Transverse colon (tissue), 4 donors: Measurements from ENCODE around the gene ARHGEF2. TPM values are rescaled to one million over a fixed set of nuclear protein-coding genes. Genes with fewer than 3 reads are reported as not detected.
A peak's percentile ranks its signal among the peaks of the same experiment; 100 is the strongest.

Experiments
- DNase-seq: peaks from one replicate; pipeline ENCODE4 v3.0.0-alpha.2; 2019
- H3K27ac ChIP-seq, 4 donors: fragments of 200-600 bp; sonication (generic); 2 replicates each; pipeline ENCODE4 v1.5.1; 2016 to 2018; ENCODE audit warnings: inconsistent platforms in 4 of 4
- H3K27me3 ChIP-seq: fragments of 200-600 bp; sonication (generic); 2 replicates; pipeline ENCODE4 v1.5.1; 2017; ENCODE audit warnings: inconsistent platforms
- H3K36me3 ChIP-seq, 4 donors: fragments of 200-600 bp; sonication (generic); 2 replicates each; pipeline ENCODE4 v1.5.1; 2017 to 2019; ENCODE audit warnings: inconsistent platforms in 4 of 4
- H3K4me1 ChIP-seq, 4 donors: fragments of 200-600 bp; sonication (generic); 2 replicates each; pipeline ENCODE4 v1.5.1; 2017 to 2020; ENCODE audit warnings: inconsistent platforms in 4 of 4
- H3K4me3 ChIP-seq, 4 donors: fragments of 200-600 bp; sonication (generic); 1 replicate in 1 of 4; 2 replicates in 3 of 4; pipeline versions ENCODE4 v1.5.1 to v1.6.1; 2017 to 2019; ENCODE audit warnings: inconsistent platforms in 4 of 4
- H3K9me3 ChIP-seq, 2 donors: fragments of 200-600 bp; sonication (generic); 2 replicates each; pipeline ENCODE4 v1.5.1; 2017 to 2019; ENCODE audit warnings: inconsistent platforms in 2 of 2
- CTCF ChIP-seq, 5 experiments: fragments of 200-600 bp in 3 of 5; fragments of 450-650 bp in 2 of 5; sonication (generic) in 3 of 5; IDR thresholded peaks; 1 replicate in 2 of 5; 2 replicates in 3 of 5; pipeline ENCODE4 v1.5.1; 2016 to 2017; ENCODE audit warnings: antibody characterized with exemption in 5 of 5, inconsistent platforms in 3 of 5, mild to moderate bottlenecking in 2 of 5, moderate library complexity in 1 of 5
- EP300 ChIP-seq: sonication (generic); formaldehyde crosslinking; IDR thresholded peaks from one replicate; pipeline ENCODE4 v1.6.1; 2017; ENCODE audit warnings: antibody characterized with exemption, low read depth
- POLR2A ChIP-seq: fragments of 450-650 bp; IDR thresholded peaks from one replicate; pipeline ENCODE4 v1.6.1; 2016; ENCODE audit warnings: antibody characterized with exemption, mild to moderate bottlenecking, moderate library complexity
- POLR2AphosphoS5 ChIP-seq, 3 donors: sonication (generic); formaldehyde crosslinking; IDR thresholded peaks; one replicate each; pipeline ENCODE4 v1.6.1; 2016; ENCODE audit warnings: antibody characterized with exemption in 3 of 3
- WGBS, 2 donors: methylation state at CpG; one replicate each; pipeline ENCODE4 v1.1.5; 2018; ENCODE audit warnings: low coverage in 1 of 2; 5-methylcytosine and 5-hydroxymethylcytosine counted together
- in situ Hi-C, 4 donors: fragments of 200-750 bp; cut with MboI; loops; one replicate each; pipeline versions ENCODE4 v1.15.0 to v1.15.1; 2017; ENCODE audit warnings: low sequenced_read_pairs in 3 of 4, low pct_ligation_motif_present in 1 of 4, low pct_unique_long_range_greater_than_20kb in 1 of 4
- intact Hi-C: fragments of 100-400 bp; cut with DNase I; formaldehyde crosslinking; loops from one replicate; pipeline ENCODE4 v1.15.1; 2023; ENCODE audit warnings: low total_unique reads
- total RNA-seq, 4 donors: library from RNA; depleted of rRNA; stranded (reverse); fragments of >200 nt; gene quantifications; one replicate each; pipeline ENCODE4 v1.1.0, GENCODE V29; 2016

Gene ARHGEF2
- total RNA-seq, 4 donors from 2014 or later: 107 to 244 (median 169) TPM

DNA sequence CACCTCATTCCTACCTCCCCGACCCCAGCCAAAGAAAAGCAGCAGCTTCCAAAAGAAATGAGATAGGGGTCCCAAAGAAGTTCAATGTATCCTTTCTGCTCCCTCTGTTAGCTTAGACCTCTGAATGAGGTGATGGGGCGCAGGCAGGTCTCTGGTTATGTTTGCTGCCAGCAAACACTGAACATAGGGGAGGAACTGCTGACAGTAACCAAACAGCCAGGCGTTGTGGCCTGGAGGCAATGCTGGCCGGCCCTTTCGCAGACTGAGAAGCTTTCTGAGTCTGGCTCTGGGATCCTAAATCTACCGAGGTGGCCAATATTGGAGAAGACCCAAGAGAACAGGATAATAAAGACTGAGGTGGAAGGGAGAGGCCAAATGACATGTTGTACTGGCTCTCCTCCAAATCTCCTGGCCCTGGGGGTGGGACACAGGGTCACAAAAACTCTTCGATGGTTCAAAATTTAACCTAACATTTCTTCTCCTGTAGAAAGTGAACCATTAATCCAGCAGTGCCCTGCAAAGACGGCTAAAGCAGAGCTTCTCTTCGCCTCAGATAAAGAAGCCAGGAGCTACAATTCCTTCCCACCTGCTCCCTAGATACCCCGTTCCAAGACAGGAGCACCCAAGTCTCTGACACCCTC lies 22.8 kb upstream of the ARHGEF2 start:
- Histone ChIP-seq H3K27ac (peak overlapping the region; percentile 79 to 89 (median 87)), H3K27me3 (no peaks in the 10 kb centered on the region), H3K4me3 (peak overlapping the region in 2 of 4 donors; percentile 33 to 46), H3K4me1 (peaks cover 0 to 40% (median 21%) of the 10 kb centered on the region in 4 donors), H3K9me3 (no peaks in the 10 kb centered on the region), H3K36me3 (no peaks in the 10 kb centered on the region)
- WGBS, 2 donors: 52 to 53% methylated on average over 3 to 10 of the region's 10 CpGs
- TF ChIP-seq POLR2A: peak; percentile 14
- no peak for TF ChIP-seq POLR2AphosphoS5 (IDR thresholded peaks at IDR 0.05)
- peak; percentile 19 for DNase-seq
- in situ Hi-C loops (no loop called here), intact Hi-C loops (no loop called here)

GRCh38 chr1:155999964-156000363 lies 21.6 kb upstream of the ARHGEF2 start:
- intact Hi-C loops: no loop called here
- no peak overlapping the region for H3K27ac ChIP-seq
- in situ Hi-C loops: no loop called here
- no peak overlapping the region for H3K4me3 ChIP-seq
- no peaks in the 10 kb centered on the region for H3K27me3 ChIP-seq
- TF ChIP-seq CTCF (IDR thresholded peaks at IDR 0.05): no peak
- no peak for TF ChIP-seq EP300
- TF ChIP-seq POLR2A: no peak
- TF ChIP-seq POLR2AphosphoS5 (IDR thresholded peaks at IDR 0.05): no peak
- 49 to 86% methylated on average over 1 of the region's 1 CpG for WGBS, 2 donors
- H3K4me1 ChIP-seq: peaks cover 0 to 31% (median 17%) of the 10 kb centered on the region in 4 donors
- DNase-seq: no peak
- no peaks in the 10 kb centered on the region for H3K36me3 ChIP-seq
- H3K9me3 ChIP-seq: no peaks in the 10 kb centered on the region

DNA sequence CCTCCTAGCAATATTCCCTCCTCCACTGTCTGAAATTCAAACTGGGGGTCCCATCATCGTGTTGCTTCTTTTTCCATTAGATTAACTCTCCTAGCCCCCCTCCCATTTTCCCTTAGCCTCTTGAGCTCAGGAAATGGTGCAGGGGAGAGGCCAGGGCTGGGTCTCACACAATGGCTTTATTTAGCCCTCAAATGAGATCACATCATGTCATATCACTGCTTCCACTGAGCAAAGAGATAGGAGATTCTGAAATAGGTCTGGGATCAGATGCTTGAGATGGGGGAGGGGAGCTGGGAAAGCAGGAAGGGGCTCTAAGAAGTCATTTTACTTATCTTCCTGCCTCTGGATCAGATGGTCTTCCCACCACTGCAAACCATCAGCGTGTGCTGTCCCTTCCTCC lies 17.8 kb upstream of the ARHGEF2 start:
- Histone ChIP-seq H3K27ac (no peak overlapping the region), H3K36me3 (no peaks in the 10 kb centered on the region), H3K4me3 (no peak overlapping the region), H3K4me1 (peaks cover 0 to 8% (median 5%) of the 10 kb centered on the region in 4 donors), H3K27me3 (no peaks in the 10 kb centered on the region), H3K9me3 (no peaks in the 10 kb centered on the region)
- no peak for DNase-seq
- intact Hi-C loops (no loop called here), in situ Hi-C loops (no loop called here)
- TF ChIP-seq EP300 (no peak), POLR2AphosphoS5 (IDR thresholded peaks at IDR 0.05) (no peak), CTCF (IDR thresholded peaks at IDR 0.05) (no peak), POLR2A (no peak)
- WGBS, 2 donors: 49% methylated on average over 2 of the region's 2 CpGs; no CpG with 5 or more reads in 1 of the 2 donors

DNA sequence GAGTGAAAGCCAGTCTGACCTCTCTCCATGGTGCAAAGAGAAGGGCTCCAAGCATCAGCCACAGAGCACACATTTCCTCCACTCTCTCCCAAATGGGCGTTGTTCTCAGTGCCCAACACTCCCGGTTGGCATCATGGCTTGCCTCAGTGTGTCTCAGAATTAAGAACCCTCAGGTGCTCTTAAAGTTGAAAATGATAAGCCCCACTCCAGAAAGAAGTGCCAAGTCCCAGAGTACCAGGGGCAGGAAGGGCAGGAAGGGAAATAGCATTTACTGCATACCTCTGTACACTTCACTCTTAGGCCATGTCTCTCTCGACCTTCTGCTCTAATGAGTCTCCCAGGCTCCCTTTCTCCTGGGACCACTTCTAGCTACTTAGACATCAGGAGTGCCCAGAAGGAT lies 15.2 kb upstream of the ARHGEF2 start:
- Histone ChIP-seq H3K9me3 (no peaks in the 10 kb centered on the region), H3K27me3 (no peaks in the 10 kb centered on the region), H3K27ac (no peak overlapping the region), H3K4me1 (peaks cover 7% of the 10 kb centered on the region in 4 donors), H3K4me3 (no peak overlapping the region), H3K36me3 (no peaks in the 10 kb centered on the region)
- TF ChIP-seq POLR2A: no peak
- TF ChIP-seq POLR2AphosphoS5 (IDR thresholded peaks at IDR 0.05): no peak
- TF ChIP-seq EP300: no peak
- TF ChIP-seq CTCF (IDR thresholded peaks at IDR 0.05): no peak
- WGBS, 2 donors: 40 to 79% methylated on average over 1 to 3 of the region's 3 CpGs
- DNase-seq: no peak
- in situ Hi-C loops: no loop called here
- intact Hi-C loops: no loop called here
